ENCODE data around the gene CACNA1C.
A peak's percentile ranks its signal among the peaks of the same experiment; 100 is the strongest.

DNA sequence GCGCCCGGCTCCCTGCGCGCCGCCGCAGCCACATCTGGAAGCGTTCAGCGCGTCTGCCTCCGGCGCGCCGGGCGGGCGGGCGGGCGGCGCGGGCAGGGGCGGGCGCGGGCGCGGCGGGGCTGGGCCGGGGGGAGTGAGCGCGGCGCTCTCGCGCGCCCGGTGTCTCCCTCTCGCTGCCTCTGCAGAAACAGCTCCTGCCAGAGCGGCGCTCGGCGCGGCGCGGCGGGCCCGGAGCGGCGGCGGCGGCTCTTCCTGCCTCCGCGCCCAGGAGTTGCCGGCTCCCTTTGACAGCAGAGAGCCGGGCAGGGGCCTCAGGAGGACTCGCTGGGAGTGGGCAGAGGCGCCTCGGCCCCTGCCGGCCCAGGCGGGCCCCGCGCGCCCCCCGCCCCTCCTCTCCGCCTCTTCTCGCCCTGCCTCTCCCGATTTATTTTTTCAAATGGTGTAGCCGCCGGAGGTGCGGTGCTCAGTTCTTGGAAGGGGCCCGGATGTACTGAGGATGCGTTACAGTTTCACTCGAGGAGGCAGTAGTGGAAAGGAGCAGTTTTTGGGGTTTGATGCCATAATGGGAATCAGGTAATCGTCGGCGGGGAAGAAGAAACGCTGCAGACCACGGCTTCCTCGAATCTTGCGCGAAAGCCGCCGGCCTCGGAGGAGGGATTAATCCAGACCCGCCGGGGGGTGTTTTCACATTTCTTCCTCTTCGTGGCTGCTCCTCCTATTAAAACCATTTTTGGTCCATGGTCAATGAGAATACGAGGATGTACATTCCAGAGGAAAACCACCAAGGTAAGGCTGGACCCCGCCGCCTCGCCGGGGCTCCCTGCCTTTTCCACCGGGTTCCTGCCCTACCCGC, at the start of gene CACNA1C:
- peak in 3 of 6 experiments; percentile 12 to 38 (median 22) for TF ChIP-seq CTCF (IDR thresholded peaks at IDR 0.05)
- TF ChIP-seq POLR2A (IDR thresholded peaks at IDR 0.05), result peak in 1 of 4 donors; percentile 8
- no peak for TF ChIP-seq EP300 (IDR thresholded peaks at IDR 0.05)

Measured in upper lobe of left lung (tissue), 4 donors.